GM12874 (cell line): ENCODE results near the gene AVP.

Source experiments
- CTCF ChIP-seq: IDR thresholded peaks from 2 replicates; pipeline ENCODE4 v1.5.1; 2011; ENCODE audit warnings: low read depth, mild to moderate bottlenecking, control low read depth, low read length, moderate library complexity; ENCODE audit not compliant: insufficient read depth

The AVP gene

DNA sequence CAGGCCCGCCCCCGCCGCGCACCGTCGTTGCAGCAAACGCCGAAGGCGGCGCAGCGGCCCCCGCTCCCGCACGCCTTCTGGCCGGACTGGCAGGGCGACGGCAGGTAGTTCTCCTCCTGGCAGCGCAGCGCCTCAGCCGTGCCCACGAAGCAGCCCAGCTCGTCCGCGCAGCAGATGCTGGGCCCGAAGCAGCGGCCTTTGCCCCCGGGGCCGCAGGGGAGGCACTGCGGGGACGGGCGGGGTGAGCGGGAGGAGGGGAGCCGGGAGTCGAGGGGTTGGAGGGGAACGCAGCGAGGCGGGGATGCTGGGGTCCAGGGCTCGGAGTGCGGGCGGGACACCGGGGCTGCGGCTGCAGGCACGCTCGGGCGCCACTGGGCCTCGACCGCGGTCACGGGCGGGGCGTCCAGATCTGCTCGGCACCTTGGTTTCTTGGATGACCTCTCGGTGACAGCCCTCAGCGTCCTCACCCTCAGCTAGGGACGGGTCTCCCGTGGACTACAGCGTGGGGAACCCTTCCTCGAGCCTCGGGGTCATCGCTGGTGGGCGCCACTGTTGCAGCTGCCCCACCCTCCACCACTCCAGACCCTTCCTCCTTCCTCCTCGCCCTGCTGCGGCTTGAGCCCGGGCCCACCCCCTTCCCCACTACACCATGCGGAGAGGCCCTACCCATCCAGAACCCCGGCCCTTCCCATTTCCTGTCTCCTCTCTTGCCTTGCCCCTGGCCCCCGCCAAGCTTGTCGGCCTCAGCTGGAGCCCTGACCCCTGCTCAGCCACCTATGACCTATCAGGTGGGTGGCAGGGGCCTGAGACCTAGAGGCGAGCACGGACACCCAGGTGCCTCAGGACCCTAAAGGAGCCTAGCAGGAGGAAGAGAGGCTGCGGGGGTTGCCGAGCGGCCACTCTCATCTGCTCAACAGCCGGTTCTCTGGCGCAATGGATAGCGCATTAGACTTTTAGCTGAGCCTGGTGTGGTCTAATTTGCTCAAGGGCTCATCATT, 1.3 kb downstream of the AVP start:
- TF ChIP-seq CTCF = no peak

GRCh38 chr20:3082306-3082951, 2.1 kb downstream of the AVP start:
- no peak for TF ChIP-seq CTCF

GRCh38 chr20:3081641-3082040, 2.9 kb downstream of the AVP start:
- TF ChIP-seq CTCF = no peak

GRCh38 chr20:3080939-3081388, 3.6 kb downstream of the AVP start:
- no peak for TF ChIP-seq CTCF

DNA sequence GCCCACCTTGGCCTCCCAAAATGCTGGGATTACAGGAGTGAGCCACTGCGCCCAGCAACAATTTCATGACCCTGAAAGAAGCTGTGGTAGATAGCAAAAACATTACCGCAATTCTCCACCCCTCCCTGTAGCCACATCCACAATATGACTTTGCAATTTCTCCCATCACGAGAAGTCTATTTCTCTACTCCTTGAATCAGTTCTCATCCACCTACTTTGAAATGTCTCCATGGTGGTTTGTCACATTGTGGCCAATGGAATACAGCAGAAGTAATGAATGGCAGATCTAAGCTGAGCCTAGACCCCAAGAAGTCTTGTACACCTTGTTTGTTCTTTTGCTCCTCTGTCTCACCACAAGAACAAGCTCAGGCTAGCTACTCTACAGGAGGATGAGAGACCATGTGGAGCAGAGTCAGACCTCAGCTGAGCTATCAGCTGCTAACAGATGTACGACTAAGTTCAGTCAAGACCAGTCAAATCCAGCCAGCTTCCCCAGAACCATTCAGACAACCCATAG, 6.8 kb downstream of the AVP start:
- TF ChIP-seq CTCF = no peak

DNA sequence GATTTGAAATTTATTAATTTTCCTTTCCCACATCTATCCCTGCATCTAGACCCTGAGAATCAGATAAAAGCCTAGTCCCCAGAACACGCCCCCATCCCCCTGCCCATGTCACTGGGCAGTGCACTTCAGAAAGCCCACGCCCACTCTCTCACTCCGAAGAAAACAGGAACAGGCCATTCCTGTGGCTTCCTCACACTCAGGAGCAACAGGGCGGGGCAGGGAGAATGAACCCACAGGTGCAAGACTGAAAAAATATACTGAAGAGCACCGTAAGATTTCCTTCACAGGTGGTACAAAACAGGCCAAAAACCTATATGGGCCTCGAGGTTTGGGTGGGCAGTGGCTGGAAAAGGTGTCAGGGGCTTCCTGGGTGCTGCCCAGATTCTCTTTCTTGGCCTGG, 9.7 kb downstream of the AVP start:
- no peak for TF ChIP-seq CTCF

GRCh38 chr20:3072530-3073250, 11.8 kb downstream of the AVP start:
- TF ChIP-seq CTCF = no peak
